RKO (cell line): Measurements from ENCODE around the gene PNPLA1.

Source experiments
- DNase-seq: peaks from one replicate; pipeline ENCODE4 v3.0.0-alpha.2; 2016; ENCODE audit warnings: low spot score

Gene PNPLA1

DNA sequence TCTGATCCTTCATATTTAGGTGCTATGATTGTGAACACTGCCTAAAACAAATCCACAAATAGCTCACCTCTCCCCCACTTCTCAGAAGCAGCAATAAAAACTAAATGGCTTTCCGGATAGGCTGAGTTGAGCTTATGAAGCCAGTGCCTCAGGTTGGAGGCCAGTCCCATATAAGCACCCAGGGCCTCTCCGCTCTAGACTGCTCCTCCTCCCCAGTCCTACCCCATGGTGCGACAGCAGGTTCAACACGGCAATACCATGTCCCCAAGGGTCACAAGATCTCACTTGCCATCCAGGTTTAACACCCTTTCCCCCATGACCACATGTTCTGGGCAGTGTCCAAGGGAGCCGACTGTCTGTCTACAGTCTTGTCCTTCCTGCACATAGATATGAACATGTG lies 46.1 kb downstream of the PNPLA1 start:
- DNase-seq, result no peak

DNA sequence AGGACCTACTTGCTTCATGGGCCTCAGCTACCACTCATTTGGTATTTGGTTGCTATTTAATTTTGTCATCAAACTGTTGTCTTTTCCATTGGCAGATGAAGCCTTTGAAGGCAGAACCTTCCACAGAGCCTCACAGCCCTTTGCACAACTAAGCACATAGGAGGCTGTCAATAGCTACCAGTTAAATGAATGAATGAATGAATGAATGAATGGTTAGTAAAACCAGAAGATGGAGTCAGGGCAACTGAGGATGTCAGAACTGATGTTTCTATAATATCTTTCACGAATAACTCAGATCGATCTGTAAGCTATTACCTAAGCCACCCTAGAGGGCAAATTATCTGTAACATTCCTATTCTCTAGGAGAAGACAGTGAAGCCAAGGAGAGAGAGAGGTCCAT lies 47.8 kb downstream of the PNPLA1 start:
- DNase-seq, result no peak

DNA sequence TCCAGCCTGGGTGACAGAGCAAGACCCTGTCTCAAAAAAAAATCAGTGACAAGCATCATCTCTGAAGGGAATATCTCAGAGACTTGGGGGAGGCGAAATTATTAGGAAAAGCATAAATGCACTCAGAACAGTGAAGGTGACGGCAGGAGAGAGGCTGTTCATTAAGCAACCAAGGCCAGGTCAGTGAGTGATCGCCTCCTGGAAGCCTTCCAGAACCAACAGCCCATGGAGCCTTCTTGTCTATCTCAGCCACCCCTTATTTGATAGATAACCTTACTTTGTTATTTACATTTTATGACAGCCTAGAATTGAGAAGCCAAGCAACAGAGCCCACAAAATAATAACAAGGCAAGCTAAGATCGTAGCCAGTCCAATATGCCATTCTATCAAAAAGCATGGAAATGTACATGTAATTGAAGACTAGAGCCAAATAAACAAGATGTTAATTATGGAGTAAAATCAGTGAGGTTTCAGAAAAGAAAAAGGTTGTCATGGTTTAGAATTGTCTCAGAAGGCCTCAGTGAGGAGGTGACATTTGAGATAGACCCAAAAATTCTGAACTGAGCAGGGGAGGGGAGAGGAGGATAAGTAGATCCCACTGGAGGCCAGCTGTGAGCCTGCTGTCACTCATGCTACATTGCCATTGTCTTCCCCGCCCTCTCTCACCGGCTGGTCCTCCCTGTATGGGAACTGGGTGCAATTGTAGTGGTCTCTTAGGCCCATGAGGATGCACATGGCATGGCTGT lies 49.0 kb downstream of the PNPLA1 start:
- no peak for DNase-seq

DNA sequence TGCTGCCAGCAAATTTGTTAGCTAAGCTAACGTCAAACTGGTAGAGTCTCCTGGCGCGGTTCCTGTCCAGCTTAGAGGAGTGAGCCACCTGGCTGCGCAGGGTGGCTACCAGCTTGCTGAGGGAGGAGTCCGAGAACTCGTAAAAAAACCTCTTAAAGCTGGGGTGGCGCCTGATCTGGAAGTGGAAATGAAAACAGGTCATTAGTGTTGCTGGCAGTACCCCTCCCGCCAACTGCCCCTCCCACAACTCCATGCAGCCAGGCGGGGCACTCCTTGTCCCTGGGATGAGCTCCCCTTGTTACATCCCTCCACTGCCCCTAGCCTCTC lies 49.5 kb downstream of the PNPLA1 start:
- no peak for DNase-seq

DNA sequence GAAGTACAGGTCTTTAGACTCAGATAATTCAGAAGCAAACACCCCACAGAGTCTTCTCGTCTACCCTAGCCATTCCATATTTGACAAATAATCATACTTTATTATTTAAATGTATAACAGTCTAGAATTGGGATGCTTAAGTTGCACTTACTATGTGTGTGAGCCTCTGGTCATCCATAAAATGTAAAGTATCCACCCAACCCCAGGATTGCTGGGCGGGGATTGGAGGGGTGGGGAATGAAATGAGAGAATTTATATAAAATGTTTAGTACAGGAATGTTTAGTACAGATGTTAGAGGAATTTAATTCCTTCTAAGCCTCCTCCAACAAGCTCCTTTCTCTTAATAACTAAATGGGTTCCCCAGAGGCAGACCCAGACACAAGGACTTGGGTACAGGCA lies 50.0 kb downstream of the PNPLA1 start:
- no peak for DNase-seq

DNA sequence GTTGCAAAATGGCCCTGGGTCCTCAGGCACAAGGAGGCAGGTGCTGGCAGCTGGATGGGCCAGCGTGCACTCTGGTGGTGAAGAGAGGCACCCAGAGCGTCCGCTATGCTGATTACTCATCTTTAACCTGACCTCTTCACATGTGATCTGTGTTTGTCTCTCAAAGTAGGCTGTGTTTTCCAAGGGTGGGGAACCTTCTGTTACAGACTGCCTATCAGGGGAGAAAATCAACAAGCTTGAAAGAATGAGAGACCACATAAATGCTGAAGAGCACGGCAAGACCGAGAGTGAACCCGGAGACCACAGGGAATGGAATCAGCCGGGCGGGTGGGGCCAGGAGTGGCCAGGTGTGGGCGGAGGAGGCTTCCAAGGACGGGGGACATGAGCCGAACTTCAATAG lies 50.6 kb downstream of the PNPLA1 start:
- no peak for DNase-seq

DNA sequence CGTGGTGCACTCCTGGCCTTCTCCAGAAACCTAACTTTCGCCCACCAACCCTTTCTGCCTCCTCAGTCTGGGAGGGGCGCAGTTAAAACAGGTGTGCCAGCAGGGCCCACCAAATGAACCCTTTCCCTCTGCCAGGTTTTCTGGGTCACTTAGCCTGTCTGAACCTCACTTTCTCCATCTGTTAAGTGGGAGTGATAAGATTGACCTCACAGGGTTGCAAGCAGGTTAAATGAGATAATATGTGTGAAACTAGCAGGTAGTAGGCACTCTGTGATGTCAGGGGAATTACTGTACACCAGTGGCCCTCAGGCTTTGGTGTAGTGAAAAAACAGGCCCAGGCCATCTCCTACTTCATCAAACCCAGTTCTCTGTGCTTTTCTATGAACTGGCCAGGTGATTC lies 52.7 kb downstream of the PNPLA1 start:
- no peak for DNase-seq

DNA sequence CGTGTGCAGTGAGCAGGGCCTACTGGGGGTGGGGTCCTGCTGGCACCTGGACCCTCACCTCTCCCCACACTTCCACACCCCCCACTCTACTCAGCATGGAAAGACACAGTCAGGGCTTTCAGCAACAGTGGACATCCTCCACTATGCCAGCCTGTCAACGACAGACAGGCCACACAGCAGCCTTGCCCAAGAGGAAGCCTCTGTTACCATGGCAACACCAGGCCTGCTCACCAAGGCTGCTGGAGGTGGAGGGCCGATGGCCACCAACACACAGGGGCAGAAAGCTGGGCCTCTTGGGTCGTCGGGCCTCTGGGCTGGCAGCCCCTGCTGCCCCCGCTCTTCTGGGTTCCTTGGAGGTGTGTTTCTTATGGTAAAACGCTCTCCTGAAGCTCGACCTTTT lies 53.2 kb downstream of the PNPLA1 start:
- no peak for DNase-seq

DNA sequence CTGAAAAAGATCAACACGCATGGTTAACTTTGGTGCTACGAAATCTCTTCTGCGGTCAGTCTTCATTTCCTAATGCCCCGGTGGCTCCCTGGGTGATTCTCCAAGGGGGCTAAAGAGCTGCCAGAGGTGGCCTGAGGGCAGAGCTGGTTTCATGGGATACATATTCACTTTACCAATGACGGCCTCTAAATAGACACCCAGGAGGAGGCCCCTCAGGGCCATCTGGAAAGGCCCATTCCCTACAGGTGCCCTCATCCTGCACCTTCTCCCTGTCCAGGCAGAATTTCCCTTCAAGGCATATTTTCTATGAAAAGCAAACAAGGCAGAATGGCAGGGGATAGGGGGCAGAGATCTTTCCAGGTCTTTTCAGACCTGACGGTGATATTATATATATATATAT lies 54.3 kb downstream of the PNPLA1 start:
- DNase-seq, result no peak

DNA sequence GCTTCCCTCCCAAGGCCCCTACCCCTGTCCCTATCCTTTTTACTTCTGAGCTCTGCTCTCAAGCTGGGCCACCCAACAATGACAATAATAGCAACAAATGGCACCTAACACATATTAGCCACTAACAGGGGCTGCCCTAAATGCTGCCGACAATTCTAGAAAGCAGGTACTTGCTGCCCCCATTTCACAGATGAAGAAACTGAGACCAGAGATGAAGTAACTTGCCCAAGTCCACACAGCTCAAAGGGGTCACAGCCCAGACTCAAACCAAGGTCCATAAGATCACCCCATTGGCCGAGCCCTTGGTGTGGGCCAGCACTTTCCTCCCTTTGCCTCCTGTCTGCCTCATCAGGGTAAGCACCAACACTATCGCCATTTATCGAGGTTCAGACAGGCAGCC lies 54.9 kb downstream of the PNPLA1 start:
- no peak for DNase-seq

DNA sequence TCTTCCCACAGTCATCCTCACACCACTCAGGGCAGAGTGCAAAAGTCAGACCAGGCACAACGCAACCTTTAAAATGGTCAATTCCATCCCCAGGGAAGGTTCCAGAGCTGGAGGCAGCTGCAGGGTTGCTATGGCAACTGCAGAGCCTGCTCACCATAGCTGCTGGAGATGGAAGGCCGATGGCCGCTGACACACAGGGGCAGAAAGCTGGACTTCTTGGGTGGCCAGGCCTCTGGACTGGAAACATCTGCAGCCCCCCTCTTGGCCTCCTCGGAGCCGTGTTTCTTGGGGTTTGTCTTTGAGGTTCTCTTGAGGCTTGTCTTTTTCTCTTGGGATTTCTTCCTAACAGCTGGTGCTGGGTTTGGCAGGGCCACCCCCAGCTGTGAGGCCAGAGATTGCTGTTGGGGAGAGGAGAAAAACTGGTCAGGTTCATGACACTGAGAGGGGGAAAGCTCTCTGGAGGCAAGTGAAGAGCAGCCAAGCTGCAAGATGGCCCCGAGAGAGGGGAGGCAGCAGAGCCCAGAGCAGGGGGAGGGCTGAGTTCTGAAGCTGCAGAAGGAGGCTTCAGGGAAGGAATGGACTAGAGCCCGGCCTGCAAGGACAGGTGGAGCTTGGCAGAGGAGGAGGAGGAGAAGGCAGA lies 56.6 kb downstream of the PNPLA1 start:
- no peak for DNase-seq

DNA sequence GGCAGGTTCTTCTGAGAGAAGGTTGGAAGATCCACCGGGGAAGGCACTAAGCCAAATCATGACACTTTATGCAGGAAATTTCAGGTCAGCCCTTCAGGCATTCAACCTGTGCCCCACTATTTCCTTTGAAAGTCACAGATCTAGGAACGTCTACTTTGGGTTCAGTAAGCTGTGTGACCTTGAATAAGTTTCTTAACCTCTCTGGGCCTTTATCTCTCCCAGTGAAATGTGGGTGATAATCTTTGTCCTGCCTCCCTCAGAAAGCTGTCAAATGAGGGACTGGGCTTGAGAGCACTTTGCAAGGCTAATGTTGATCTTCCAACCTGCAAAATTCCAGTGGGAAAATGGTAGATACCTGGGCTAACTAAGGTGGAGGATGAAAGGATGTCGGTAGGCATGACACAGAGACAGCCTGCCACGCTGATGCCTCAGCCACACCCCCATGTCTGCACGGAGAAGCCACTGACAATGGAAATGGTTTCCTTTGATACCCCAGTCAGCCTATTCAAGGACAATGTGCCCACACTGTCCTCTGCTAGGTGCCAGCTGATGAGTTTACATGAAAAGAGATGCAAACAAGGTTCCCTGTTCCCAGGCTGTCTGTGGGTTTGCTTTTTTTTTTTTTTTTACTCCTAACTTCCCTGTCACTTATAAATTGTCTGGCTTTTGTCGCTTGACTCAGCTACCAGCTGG lies 57.5 kb downstream of the PNPLA1 start:
- DNase-seq, result no peak

DNA sequence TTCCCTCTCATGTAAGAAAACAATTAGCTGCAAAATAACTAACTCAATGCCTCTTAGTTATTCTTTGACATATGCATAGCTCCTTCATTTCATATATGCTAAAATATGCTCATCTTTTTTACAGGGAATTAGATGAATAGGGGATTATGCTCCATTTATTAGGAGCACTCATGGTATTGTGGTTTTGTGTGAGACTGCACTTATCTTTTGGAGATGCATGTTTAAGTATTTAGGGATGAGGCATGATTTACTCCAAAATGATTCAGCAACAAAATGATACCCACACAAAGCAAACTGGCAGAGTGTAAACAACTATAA lies 58.0 kb downstream of the PNPLA1 start:
- no peak for DNase-seq

DNA sequence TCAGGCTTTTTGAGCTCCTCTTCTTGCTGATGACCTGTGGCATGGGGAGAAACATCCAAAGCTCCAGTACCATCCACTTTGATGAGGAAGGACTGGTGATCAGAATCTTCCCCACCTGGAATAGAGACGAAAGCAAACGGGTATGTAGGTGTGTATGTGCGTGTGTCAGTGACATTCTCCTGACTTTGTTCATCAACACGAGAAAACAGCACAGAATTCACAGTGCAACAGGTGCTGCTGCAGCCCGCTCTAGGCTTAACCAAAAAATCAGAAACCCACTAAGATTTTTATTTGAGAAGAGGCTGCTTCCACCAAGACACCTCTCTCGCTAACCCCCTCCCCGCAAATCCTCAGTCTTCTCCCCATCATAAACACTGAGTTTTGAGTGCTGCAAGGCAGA lies 58.7 kb downstream of the PNPLA1 start:
- no peak for DNase-seq

DNA sequence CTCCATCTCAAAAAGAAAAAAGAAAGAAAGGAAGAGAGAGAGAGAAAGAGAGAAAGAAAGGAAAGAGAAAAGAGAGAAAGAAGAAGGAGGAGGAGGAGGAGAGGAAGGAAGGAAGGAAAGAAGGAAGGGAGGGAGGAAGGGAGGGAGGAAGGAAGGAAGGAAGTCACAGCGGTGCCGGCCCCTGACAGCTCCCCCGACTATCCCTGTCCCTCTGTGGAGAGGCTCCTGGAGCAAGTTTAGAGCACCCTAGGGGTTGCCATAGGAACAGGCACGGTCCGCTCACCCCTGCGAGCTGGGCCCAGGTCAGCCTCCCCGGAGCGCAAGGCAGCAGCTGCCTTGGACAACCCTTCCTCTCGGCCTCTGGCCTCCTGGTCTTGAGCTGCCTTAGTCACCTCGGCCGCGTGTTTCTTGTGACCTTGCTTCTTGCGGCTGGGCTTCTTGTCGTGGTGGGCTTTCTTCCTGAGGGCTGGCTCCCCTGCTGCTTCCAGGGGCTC lies 60.0 kb downstream of the PNPLA1 start:
- DNase-seq, result no peak

DNA sequence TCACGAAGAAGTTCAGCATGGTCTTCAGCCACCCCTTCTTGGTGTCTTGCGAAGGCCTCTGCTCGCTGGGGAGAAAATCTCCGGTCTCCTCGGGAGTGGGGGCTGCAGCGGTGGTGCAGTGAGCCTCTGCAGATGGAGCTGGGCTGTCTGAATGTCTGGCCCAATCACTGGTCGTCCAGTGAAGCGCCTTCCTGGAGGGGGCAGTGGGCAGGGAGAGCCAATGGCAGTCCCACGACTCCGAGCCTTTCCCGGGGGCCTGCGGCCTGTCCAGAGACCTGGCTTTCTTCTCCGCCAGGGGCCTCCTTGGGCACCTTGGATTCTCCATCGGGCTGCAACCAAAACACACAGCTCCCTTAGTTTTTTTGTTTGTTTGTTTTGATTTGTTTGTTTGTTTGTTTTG lies 60.5 kb downstream of the PNPLA1 start:
- DNase-seq, result no peak

DNA sequence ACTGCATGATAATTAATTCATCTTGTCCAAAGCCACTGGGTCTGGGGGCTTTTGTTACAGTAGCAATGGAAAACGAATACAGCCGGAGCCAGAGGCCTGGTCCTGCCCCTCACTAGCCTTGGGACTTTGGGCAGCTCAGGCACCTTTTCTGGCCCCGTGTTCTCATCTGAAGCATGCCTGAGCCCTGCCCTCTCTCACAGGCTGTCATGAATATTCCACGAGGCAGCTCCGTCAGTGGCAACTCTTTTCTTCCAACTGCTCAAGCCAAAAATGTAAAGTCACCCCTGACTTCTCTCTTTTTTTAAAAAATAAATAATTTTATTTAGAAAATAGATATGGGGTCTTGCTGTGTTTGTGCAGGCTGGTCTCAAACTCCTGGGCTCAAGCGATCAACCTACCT lies 61.5 kb downstream of the PNPLA1 start:
- DNase-seq, result no peak

DNA sequence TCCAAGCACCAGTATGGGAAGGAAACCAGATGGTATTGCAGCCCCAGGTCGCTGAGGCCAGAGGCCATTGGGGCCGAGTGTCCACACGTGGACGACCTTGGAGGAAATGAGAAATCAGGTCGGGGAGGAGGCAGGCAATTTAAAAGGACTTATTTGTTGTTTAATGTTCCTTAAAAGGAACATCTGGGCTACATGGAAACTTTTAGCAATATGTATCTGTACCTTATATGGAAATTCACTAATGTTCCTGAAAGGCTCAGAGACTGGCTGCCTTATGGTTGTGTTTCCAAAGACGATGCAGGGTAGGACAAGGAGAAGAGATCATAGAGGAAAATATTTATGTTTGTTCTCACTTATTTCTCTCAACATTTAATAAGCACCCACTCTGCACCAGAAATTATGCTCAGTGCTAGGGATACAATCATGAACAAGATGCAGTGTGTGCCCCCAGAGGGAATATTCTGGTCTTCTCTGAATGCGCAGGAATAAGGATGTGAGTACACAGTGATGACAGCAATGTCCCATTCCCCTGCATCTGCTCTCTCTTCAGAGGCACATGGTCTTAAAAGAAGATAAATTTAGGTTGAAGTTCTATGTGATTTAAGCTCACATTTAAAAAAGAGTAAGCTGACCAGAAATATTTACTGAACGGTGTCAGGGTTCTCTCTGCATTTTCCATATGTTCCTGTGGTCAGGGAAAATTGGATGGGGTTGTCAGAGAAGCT lies 63.5 kb downstream of the PNPLA1 start:
- no peak for DNase-seq

DNA sequence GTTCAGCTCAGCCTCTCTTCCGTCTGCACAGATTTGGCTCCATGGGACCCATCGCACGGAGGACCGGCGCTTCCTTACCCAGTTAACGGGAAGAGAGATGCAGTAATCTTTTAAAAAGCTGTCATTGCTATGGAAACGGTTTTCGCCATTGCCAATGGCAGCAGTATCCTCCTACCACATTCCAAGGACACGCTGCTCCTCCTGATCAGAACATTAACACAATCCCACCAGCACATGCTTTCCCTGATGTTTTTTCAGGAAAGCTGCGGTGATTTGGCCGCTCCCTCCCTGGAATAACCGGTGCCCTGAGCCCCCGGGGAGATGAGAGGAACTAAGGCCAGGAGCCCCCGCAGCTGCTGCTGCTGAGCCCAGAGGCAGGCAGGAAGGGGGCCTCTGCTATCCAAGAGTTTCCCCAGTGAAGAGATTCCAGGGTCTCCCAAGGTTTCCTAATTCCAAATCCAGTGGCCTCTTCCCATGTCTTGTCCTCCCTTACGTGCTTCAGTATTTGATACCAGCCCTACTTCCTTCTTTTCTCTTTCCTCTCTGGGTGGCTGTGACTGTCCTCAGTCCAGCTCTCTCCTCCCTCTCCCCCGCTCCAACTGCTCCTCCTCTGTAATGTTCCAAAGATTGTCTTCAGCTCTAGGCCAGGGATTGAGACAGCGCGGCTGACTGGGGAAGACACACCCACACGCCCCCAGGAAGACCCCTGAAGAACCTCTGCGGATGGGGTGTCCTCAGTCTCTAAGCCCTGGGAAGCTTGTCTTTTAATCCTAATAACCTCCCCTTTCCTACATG lies 64.3 kb downstream of the PNPLA1 start:
- DNase-seq, result no peak

DNA sequence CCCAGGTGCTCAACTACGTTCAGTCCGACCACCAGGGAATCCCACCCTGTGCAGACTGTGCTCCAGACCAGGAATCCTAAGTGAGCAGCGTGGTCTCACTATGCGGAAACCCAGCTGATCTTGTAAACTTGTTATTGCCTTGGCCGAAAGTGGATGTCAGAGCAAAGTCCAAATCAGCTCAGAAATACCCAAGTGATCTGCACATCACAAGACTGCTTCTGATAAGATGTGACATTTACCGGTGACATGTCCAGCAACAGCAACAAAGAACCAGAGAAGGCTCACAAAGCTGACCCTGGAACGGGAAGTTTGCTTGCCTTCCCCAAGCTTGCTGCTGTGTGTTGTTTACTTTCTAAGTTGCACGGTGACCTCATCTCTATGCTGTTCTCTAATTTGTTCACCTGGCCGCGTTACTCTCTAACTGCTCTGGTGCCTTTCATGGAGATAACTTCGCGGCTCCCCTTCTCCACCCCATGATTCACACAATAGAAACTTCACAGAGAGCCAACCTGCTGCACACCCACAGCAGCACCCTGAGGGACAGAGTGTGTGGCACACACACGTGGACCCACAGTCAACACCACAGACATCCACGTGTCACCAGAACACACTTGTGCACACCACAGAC lies 65.1 kb downstream of the PNPLA1 start:
- DNase-seq, result no peak

DNA sequence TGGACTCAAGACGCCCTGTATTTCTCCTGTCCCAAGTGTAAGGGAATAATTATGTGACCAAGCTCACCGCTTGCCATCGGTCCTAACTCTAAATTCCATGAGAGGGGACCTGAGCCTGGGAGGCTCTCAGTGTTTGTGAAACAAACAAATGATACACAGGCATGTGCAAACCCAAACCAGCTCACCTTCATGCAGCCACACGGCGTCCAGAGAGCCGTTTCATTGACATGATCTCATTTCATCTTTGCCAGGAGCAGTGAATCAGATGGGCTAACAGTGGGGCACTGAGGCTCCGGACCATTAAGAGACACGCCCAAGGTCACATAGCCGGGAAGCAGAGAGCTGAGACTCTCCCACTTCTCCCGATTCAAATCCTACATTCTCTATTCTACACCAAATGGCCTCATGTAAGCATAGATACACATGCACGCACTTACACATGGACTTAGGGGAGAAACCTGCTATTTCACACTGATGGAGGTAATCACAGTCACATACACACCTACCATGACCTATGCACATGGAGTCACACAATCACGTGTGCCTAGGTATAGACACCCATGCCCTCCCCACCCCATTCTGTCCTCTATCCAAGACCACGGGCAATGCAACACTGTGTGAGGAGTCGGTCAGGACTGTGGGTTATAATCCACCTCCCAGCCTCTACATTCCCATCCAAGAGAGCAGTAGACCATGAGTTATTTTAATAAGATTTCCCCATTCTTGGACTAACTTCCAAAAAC lies 65.8 kb downstream of the PNPLA1 start:
- DNase-seq, result no peak
